ENCODE results near the gene RALGAPA2.

RALGAPA2 gene

GRCh38 chr20:20395087-20395486 lies 317.4 kb downstream of the RALGAPA2 start:
- no peak overlapping the region for H3K27ac ChIP-seq (replicated peaks)
- TF ChIP-seq CTCF (IDR thresholded peaks at IDR 0.05; ENCODE audit: insufficient read depth, low read length) (no peak), REST (IDR thresholded peaks at IDR 0.05; ENCODE audit: insufficient replicate concordance, low read depth) (no peak), SPI1 (IDR thresholded peaks at IDR 0.05; ENCODE audit: borderline replicate concordance, low read depth) (no peak), GABPA (IDR thresholded peaks at IDR 0.05; ENCODE audit: low read depth) (no peak), POLR2AphosphoS5 (IDR thresholded peaks at IDR 0.05; ENCODE audit: low read depth) (no peak)
- no peaks in the 10 kb centered on the region for H3K27me3 ChIP-seq (ENCODE audit: insufficient read depth, poor library complexity, severe bottlenecking)
- DNase-seq (ENCODE audit: low read depth in 1 of 2, low spot score in 1 of 2) = no peak
- H3K4me3 ChIP-seq (replicated peaks; ENCODE audit: insufficient read depth, low read length) = no peak overlapping the region

GRCh38 chr20:20393207-20394120 lies 319.0 kb downstream of the RALGAPA2 start:
- Histone ChIP-seq H3K27ac (replicated peaks) (no peak overlapping the region), H3K4me3 (replicated peaks; ENCODE audit: insufficient read depth, low read length) (no peak overlapping the region), H3K27me3 (ENCODE audit: insufficient read depth, poor library complexity, severe bottlenecking) (no peaks in the 10 kb centered on the region)
- no peak for DNase-seq (ENCODE audit: low read depth in 1 of 2, low spot score in 1 of 2)
- TF ChIP-seq REST (IDR thresholded peaks at IDR 0.05; ENCODE audit: insufficient replicate concordance, low read depth) (no peak), GABPA (IDR thresholded peaks at IDR 0.05; ENCODE audit: low read depth) (no peak), CTCF (IDR thresholded peaks at IDR 0.05; ENCODE audit: insufficient read depth, low read length) (no peak), POLR2AphosphoS5 (IDR thresholded peaks at IDR 0.05; ENCODE audit: low read depth) (no peak), SPI1 (IDR thresholded peaks at IDR 0.05; ENCODE audit: borderline replicate concordance, low read depth) (no peak)

GRCh38 chr20:20391766-20392165 lies 320.7 kb downstream of the RALGAPA2 start:
- H3K27me3 ChIP-seq (ENCODE audit: insufficient read depth, poor library complexity, severe bottlenecking) = no peaks in the 10 kb centered on the region
- no peak for DNase-seq (ENCODE audit: low read depth in 1 of 2, low spot score in 1 of 2)
- TF ChIP-seq SPI1 (IDR thresholded peaks at IDR 0.05; ENCODE audit: borderline replicate concordance, low read depth) = no peak
- TF ChIP-seq POLR2AphosphoS5 (IDR thresholded peaks at IDR 0.05; ENCODE audit: low read depth) = no peak
- no peak for TF ChIP-seq CTCF (IDR thresholded peaks at IDR 0.05; ENCODE audit: insufficient read depth, low read length)
- TF ChIP-seq GABPA (IDR thresholded peaks at IDR 0.05; ENCODE audit: low read depth) = no peak
- no peak for TF ChIP-seq REST (IDR thresholded peaks at IDR 0.05; ENCODE audit: insufficient replicate concordance, low read depth)

More at GRCh38 chr20:20391766-20392165, 320.7 kb downstream of the RALGAPA2 start:
- no peak overlapping the region for H3K4me3 ChIP-seq (replicated peaks; ENCODE audit: insufficient read depth, low read length)
- no peak overlapping the region for H3K27ac ChIP-seq (replicated peaks)

Data from HL-60 (cell line).